DND-41 (cell line): ENCODE results near the gene LDLRAD2.

Experiments used
- CTCF ChIP-seq: IDR thresholded peaks from 2 replicates; pipeline ENCODE4 v1.5.1; 2012; ENCODE audit warnings: borderline replicate concordance, low read length, moderate library complexity, mild to moderate bottlenecking; ENCODE audit not compliant: poor library complexity, severe bottlenecking; ENCODE audit errors: extremely low read depth
- EZH2 ChIP-seq: IDR thresholded peaks from 3 replicates; pipeline ENCODE4 v1.6.1; 2012; ENCODE audit warnings: borderline replicate concordance, low read depth, mild to moderate bottlenecking, moderate library complexity, low read length, inconsistent platforms; ENCODE audit not compliant: severe bottlenecking

GRCh38 chr1:21811875-21812305, at the start of gene LDLRAD2:
- TF ChIP-seq CTCF, result no peak
- TF ChIP-seq EZH2, result no peak
